ENCODE measurements around the gene MEGF11. TPM values are rescaled to one million over a fixed set of nuclear protein-coding genes. Genes with fewer than 3 reads are reported as not detected.
A peak's percentile ranks its signal among the peaks of the same experiment; 100 is the strongest.

The MEGF11 gene
- not detected for total RNA-seq

GRCh38 chr15:66253418-66254088 lies at the start of gene MEGF11:
MEGF11 (minus strand) TSS chr15:66253750; CDS start chr15:66128403, 125,347 bp downstream.
- H3K36me3 ChIP-seq = no peaks in the 10 kb centered on the region
- no peak within 1 kb of the TSS for H3K27ac ChIP-seq
- no peak for DNase-seq
- H3K4me1 ChIP-seq = peaks cover 3 to 29% (median 20%) of the 10 kb centered on the region in 4 donors
- TF ChIP-seq CTCF (IDR thresholded peaks at IDR 0.05) (no peak), POLR2A (IDR thresholded peaks at IDR 0.05) (no peak)
- H3K9me3 ChIP-seq = no peaks in the 10 kb centered on the region
- peaks cover 0 to 33% of the 10 kb centered on the region in 2 donors for H3K27me3 ChIP-seq
- peak within 1 kb of the TSS; percentile 34 to 60 (median 53) for H3K4me3 ChIP-seq

- no peak for DNase-seq
- Histone ChIP-seq H3K4me3 (no peak overlapping the region), H3K4me1 (no peaks in the 10 kb centered on the region), H3K36me3 (peaks cover 0 to 13% (median 0%) of the 10 kb centered on the region in 3 donors), H3K27ac (no peak overlapping the region), H3K27me3 (no peaks in the 10 kb centered on the region), H3K9me3 (no peaks in the 10 kb centered on the region)
- TF ChIP-seq POLR2A (IDR thresholded peaks at IDR 0.05) = no peak
Measured at GRCh38 chr15:66302489-66303278, 49.1 kb upstream of the MEGF11 start.

- H3K27ac ChIP-seq = no peak overlapping the region
- no peaks in the 10 kb centered on the region for H3K27me3 ChIP-seq
- H3K4me1 ChIP-seq = peaks cover 0 to 14% (median 4%) of the 10 kb centered on the region in 4 donors
- H3K4me3 ChIP-seq = no peak overlapping the region
- H3K9me3 ChIP-seq = no peaks in the 10 kb centered on the region
- peaks cover 0 to 5% (median 0%) of the 10 kb centered on the region in 3 donors for H3K36me3 ChIP-seq
- DNase-seq = no peak
- no peak for TF ChIP-seq POLR2A (IDR thresholded peaks at IDR 0.05)
- TF ChIP-seq CTCF (IDR thresholded peaks at IDR 0.05) = no peak
Measured at GRCh38 chr15:66298803-66299251, 45.3 kb upstream of the MEGF11 start.

GRCh38 chr15:66296186-66296585 lies 42.6 kb upstream of the MEGF11 start:
- Histone ChIP-seq H3K9me3 (no peaks in the 10 kb centered on the region), H3K27ac (no peak overlapping the region), H3K36me3 (peaks cover 0 to 5% (median 0%) of the 10 kb centered on the region in 3 donors), H3K27me3 (no peaks in the 10 kb centered on the region), H3K4me3 (no peak overlapping the region), H3K4me1 (peaks cover 0 to 20% (median 8%) of the 10 kb centered on the region in 4 donors)
- TF ChIP-seq POLR2A (IDR thresholded peaks at IDR 0.05) = no peak
- TF ChIP-seq CTCF (IDR thresholded peaks at IDR 0.05) = no peak
- DNase-seq = no peak

GRCh38 chr15:66294932-66295235 lies 41.3 kb upstream of the MEGF11 start:
- TF ChIP-seq CTCF (IDR thresholded peaks at IDR 0.05) (no peak), POLR2A (IDR thresholded peaks at IDR 0.05) (no peak)
- DNase-seq = no peak
- no peaks in the 10 kb centered on the region for H3K27me3 ChIP-seq
- peaks cover 0 to 20% (median 8%) of the 10 kb centered on the region in 4 donors for H3K4me1 ChIP-seq
- no peaks in the 10 kb centered on the region for H3K9me3 ChIP-seq
- H3K27ac ChIP-seq = no peak overlapping the region
- H3K4me3 ChIP-seq = peak overlapping the region in 2 of 4 donors; percentile 69 to 75
- H3K36me3 ChIP-seq = peaks cover 0 to 5% (median 0%) of the 10 kb centered on the region in 3 donors

Data from Peyer's patch (tissue), 4 donors.